HEK293 (cell line): ENCODE data around the gene SLC38A1.

Experiments used
- PRDM1 ChIP-seq: fragments of 450-650 bp; formaldehyde crosslinking; IDR thresholded peaks from 2 replicates; pipeline ENCODE4; 2016; ENCODE audit warnings: missing biosample characterization, missing genetic modification characterization
- WT1 ChIP-seq: fragments of 450-650 bp; formaldehyde crosslinking; IDR thresholded peaks from 2 replicates; pipeline ENCODE4 v1.5.1; 2016; ENCODE audit warnings: missing biosample characterization, missing genetic modification characterization
- YY2 ChIP-seq: fragments of 450-650 bp; formaldehyde crosslinking; IDR thresholded peaks from 2 replicates; pipeline ENCODE4 v1.5.1; 2016; ENCODE audit warnings: missing biosample characterization, missing genetic modification characterization
- ZBTB21 ChIP-seq: fragments of 450-650 bp; formaldehyde crosslinking; IDR thresholded peaks from 2 replicates; pipeline ENCODE4 v1.5.1; 2017; ENCODE audit warnings: missing biosample characterization, missing genetic modification characterization
- ZBTB8A ChIP-seq: fragments of 450-650 bp; formaldehyde crosslinking; IDR thresholded peaks from 2 replicates; pipeline ENCODE4 v1.5.1; 2016; ENCODE audit warnings: missing biosample characterization, missing genetic modification characterization
- ZFP37 ChIP-seq: fragments of 450-650 bp; formaldehyde crosslinking; IDR thresholded peaks from 2 replicates; pipeline ENCODE4 v1.5.1; 2016; ENCODE audit warnings: missing biosample characterization, missing genetic modification characterization
- ZNF513 ChIP-seq: fragments of 450-650 bp; IDR thresholded peaks from 2 replicates; pipeline ENCODE4 v1.5.1; 2018; ENCODE audit warnings: missing biosample characterization, missing genetic modification characterization
- ZNF544 ChIP-seq: fragments of 450-650 bp; formaldehyde crosslinking; IDR thresholded peaks from 2 replicates; pipeline ENCODE4 v1.5.0; 2017; ENCODE audit warnings: missing biosample characterization, missing genetic modification characterization
- ZNF707 ChIP-seq: fragments of 450-650 bp; formaldehyde crosslinking; IDR thresholded peaks from 2 replicates; pipeline ENCODE4 v1.5.1; 2016; ENCODE audit warnings: missing biosample characterization, missing genetic modification characterization
- ZNF776 ChIP-seq: fragments of 450-650 bp; formaldehyde crosslinking; IDR thresholded peaks from 2 replicates; pipeline ENCODE4 v1.5.0; 2017; ENCODE audit warnings: missing biosample characterization, missing genetic modification characterization, borderline replicate concordance
- TF ChIP-seq, protein P1 (sequence below): fragments of 450-650 bp; formaldehyde crosslinking; IDR thresholded peaks from 2 replicates; pipeline ENCODE4 v1.5.1; 2016; ENCODE audit warnings: missing biosample characterization, missing genetic modification characterization
- TF ChIP-seq, protein P2 (sequence below): fragments of 450-650 bp; formaldehyde crosslinking; IDR thresholded peaks from 2 replicates; pipeline ENCODE4 v1.5.1; 2016; ENCODE audit warnings: missing biosample characterization, missing genetic modification characterization

DNA sequence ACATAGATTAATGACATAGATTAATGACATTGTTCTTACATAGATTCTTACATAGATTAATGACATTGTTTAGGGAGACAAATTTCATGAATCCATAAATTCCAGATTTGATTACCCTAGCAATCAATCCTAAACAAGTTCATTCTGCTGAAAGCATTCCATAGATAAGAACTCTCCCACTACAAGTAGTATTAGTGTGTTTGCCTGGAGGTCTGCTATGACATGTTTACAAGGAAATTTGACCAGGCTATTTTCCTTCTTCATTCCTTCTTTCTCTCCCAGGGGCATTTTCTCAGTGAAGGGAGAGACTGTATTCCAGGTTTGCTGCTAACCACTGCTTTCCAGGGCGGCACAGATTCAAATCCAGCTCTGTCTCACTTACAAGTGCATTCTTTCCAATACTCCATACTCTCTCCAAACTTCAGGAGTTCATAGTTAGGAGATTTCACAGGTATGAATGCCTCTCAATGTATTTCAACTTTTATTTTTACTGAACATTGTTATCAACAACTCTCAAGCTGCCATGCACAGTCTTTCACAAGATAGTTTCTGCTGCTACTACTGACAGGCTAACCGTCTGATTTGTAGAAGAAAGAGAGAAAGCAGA, 134.5 kb downstream of the SLC38A1 start:
- TF ChIP-seq, protein P1, sequence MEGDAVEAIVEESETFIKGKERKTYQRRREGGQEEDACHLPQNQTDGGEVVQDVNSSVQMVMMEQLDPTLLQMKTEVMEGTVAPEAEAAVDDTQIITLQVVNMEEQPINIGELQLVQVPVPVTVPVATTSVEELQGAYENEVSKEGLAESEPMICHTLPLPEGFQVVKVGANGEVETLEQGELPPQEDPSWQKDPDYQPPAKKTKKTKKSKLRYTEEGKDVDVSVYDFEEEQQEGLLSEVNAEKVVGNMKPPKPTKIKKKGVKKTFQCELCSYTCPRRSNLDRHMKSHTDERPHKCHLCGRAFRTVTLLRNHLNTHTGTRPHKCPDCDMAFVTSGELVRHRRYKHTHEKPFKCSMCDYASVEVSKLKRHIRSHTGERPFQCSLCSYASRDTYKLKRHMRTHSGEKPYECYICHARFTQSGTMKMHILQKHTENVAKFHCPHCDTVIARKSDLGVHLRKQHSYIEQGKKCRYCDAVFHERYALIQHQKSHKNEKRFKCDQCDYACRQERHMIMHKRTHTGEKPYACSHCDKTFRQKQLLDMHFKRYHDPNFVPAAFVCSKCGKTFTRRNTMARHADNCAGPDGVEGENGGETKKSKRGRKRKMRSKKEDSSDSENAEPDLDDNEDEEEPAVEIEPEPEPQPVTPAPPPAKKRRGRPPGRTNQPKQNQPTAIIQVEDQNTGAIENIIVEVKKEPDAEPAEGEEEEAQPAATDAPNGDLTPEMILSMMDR (tag by site-specific recombination) = no peak
- TF ChIP-seq, protein P2, sequence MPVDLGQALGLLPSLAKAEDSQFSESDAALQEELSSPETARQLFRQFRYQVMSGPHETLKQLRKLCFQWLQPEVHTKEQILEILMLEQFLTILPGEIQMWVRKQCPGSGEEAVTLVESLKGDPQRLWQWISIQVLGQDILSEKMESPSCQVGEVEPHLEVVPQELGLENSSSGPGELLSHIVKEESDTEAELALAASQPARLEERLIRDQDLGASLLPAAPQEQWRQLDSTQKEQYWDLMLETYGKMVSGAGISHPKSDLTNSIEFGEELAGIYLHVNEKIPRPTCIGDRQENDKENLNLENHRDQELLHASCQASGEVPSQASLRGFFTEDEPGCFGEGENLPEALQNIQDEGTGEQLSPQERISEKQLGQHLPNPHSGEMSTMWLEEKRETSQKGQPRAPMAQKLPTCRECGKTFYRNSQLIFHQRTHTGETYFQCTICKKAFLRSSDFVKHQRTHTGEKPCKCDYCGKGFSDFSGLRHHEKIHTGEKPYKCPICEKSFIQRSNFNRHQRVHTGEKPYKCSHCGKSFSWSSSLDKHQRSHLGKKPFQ (tag by site-specific recombination) = peak; percentile 78
- no peak for TF ChIP-seq PRDM1 (tag by site-specific recombination)
- TF ChIP-seq ZNF544 (tag by site-specific recombination) = no peak
- peak; percentile 95 for TF ChIP-seq WT1 (tag by site-specific recombination)
- TF ChIP-seq ZNF513 (tag by site-specific recombination) = peak; percentile 41; the same call in 1 of the 2 replicates
- no peak for TF ChIP-seq YY2 (tag by site-specific recombination)
- TF ChIP-seq ZNF707 (tag by site-specific recombination) = no peak
- TF ChIP-seq ZBTB21 = no peak
- no peak for TF ChIP-seq ZNF776 (tag by site-specific recombination)
- no peak for TF ChIP-seq ZBTB8A (tag by site-specific recombination)
- TF ChIP-seq ZFP37 (tag by site-specific recombination) = no peak
